Measurements from ENCODE around the gene HMCN1.

The HMCN1 gene

GRCh38 chr1:185733818-185734735 lies at the start of gene HMCN1:
TSS of gene HMCN1 (plus strand) at chr1:185734391. CDS start at chr1:185734780, 389 bp downstream.
- DNase-seq, result peak; percentile 24

- DNase-seq, result no peak
These were observed 47.1 kb upstream of the HMCN1 start for GRCh38 chr1:185686821-185687778.

GRCh38 chr1:185690527-185690926 lies 43.7 kb upstream of the HMCN1 start:
- DNase-seq, result no peak

GRCh38 chr1:185693654-185694053 lies 40.5 kb upstream of the HMCN1 start:
- no peak for DNase-seq

- DNase-seq, result no peak
These were observed 40.1 kb upstream of the HMCN1 start for GRCh38 chr1:185694081-185694480.

GRCh38 chr1:185695299-185695698 lies 38.9 kb upstream of the HMCN1 start:
- no peak for DNase-seq

- no peak for DNase-seq
These were observed 37.6 kb upstream of the HMCN1 start for GRCh38 chr1:185696422-185697150.

GRCh38 chr1:185699874-185700273 lies 34.3 kb upstream of the HMCN1 start:
- DNase-seq, result no peak

- no peak for DNase-seq
These were observed 32.5 kb upstream of the HMCN1 start for GRCh38 chr1:185701650-185702049.

GRCh38 chr1:185704181-185704580 lies 30.0 kb upstream of the HMCN1 start:
- no peak for DNase-seq

GRCh38 chr1:185716095-185716494 lies 18.1 kb upstream of the HMCN1 start:
- no peak for DNase-seq

GRCh38 chr1:185719021-185719420 lies 15.2 kb upstream of the HMCN1 start:
- DNase-seq, result no peak

- no peak for DNase-seq
These were observed 13.4 kb upstream of the HMCN1 start for GRCh38 chr1:185720633-185721272.

GRCh38 chr1:185721553-185721952 lies 12.6 kb upstream of the HMCN1 start:
- DNase-seq, result no peak

GRCh38 chr1:185722098-185722497 lies 12.1 kb upstream of the HMCN1 start:
- no peak for DNase-seq

- no peak for DNase-seq
These were observed 6.5 kb upstream of the HMCN1 start for GRCh38 chr1:185727726-185728125.

- no peak for DNase-seq
These were observed 2.7 kb upstream of the HMCN1 start for GRCh38 chr1:185731446-185731845.

GRCh38 chr1:185732951-185733350 lies 1.2 kb upstream of the HMCN1 start:
- no peak for DNase-seq

GRCh38 chr1:185734929-185735700 lies 924 bp downstream of the HMCN1 start:
- no peak for DNase-seq

- DNase-seq, result no peak
These were observed 1.5 kb downstream of the HMCN1 start for GRCh38 chr1:185735701-185736064.

GRCh38 chr1:185739967-185740366 lies 5.8 kb downstream of the HMCN1 start:
- no peak for DNase-seq

- DNase-seq, result no peak
These were observed 7.4 kb downstream of the HMCN1 start for GRCh38 chr1:185741551-185741950.
